Activated B cell treated with CpG ODN at 0.5 μM for 24 hours (primary cell): ENCODE results near the gene TAF6L. TPM values are rescaled to one million over a fixed set of nuclear protein-coding genes. Genes with fewer than 3 reads are reported as not detected.
A peak's percentile ranks its signal among the peaks of the same experiment; 100 is the strongest.

Experiments used
- ATAC-seq: fragments of 200-7000 bp; cut with Tn5 transposase; one replicate; pipeline ENCODE4 v1.10.0; 2021; ENCODE audit warnings: low read depth, mild to moderate bottlenecking, moderate library complexity
- CTCF ChIA-PET: fragments of 350-600 bp; sonication (Branson Sonifier 250); formaldehyde crosslinking; loops from one replicate; lab custom pipeline; 2021; ENCODE audit warnings: antibody characterized with exemption; lab: Charles Lee
- POLR2A ChIA-PET: fragments of 350-600 bp; sonication (Branson Sonifier 250); formaldehyde crosslinking; loops from one replicate; lab custom pipeline; 2021; ENCODE audit warnings: antibody characterized with exemption; lab: Charles Lee
- DNase-seq: peaks from one replicate; pipeline ENCODE4 v3.0.0; 2022
- H3K27ac Mint-ChIP-seq: one replicate; pipeline ENCODE4 v1.8.0; 2020; ENCODE audit warnings: mixed read lengths
- H3K27me3 Mint-ChIP-seq: one replicate; pipeline ENCODE4 v1.8.0; 2021; ENCODE audit warnings: mixed read lengths
- H3K36me3 Mint-ChIP-seq: one replicate; pipeline ENCODE4 v1.8.0; 2021; ENCODE audit warnings: low read depth, mixed read lengths
- H3K4me1 Mint-ChIP-seq: one replicate; pipeline ENCODE4 v1.8.0; 2021; ENCODE audit warnings: mixed read lengths
- H3K4me3 Mint-ChIP-seq: one replicate; pipeline ENCODE4 v1.8.0; 2020; ENCODE audit warnings: mild to moderate bottlenecking, mixed read lengths
- H3K9me3 Mint-ChIP-seq: one replicate; pipeline ENCODE4 v1.8.0; 2020; ENCODE audit warnings: mixed read lengths
- CTCF ChIP-seq: fragments of 200-600 bp; IDR thresholded peaks from one replicate; pipeline ENCODE4 v1.8.0; 2022; ENCODE audit warnings: antibody characterized with exemption, mild to moderate bottlenecking
- intact Hi-C: fragments of 100-400 bp; cut with micrococcal nuclease; formaldehyde crosslinking; loops from one replicate; pipeline ENCODE4 v1.15.1; 2024
- total RNA-seq: library from RNA; stranded (reverse); gene quantifications from 2 replicates; pipeline ENCODE4 v1.2.3, GENCODE V29; 2022

Gene TAF6L
- total RNA-seq, 1 donor from 2014 or later: 38.6 TPM

GRCh38 chr11:62777389-62777788, 6.2 kb downstream of the TAF6L start:
- H3K36me3 Mint-ChIP-seq: peaks cover 48% of the 10 kb centered on the region
- H3K4me3 Mint-ChIP-seq: no peak overlapping the region
- DNase-seq (no peak), ATAC-seq (no peak)
- TF ChIP-seq CTCF: no peak
- H3K27me3 Mint-ChIP-seq: no peaks in the 10 kb centered on the region
- no peak overlapping the region for H3K27ac Mint-ChIP-seq
- POLR2A ChIA-PET: interaction anchor here (1.5 to 3.9 kb wide), 3 partner anchors 9 to 63 kb away, joined by 6 to 21 read pairs (median 19); partner anchors contain the start of genes WDR74 and ZBTB3
- CTCF ChIA-PET: no interaction called here
- no peaks in the 10 kb centered on the region for H3K9me3 Mint-ChIP-seq
- intact Hi-C loops: no loop called here
- H3K4me1 Mint-ChIP-seq: peaks cover 3% of the 10 kb centered on the region

GRCh38 chr11:62778441-62778840, 7.2 kb downstream of the TAF6L start:
- ATAC-seq (no peak), DNase-seq (no peak)
- Mint-ChIP-seq H3K9me3 (no peaks in the 10 kb centered on the region), H3K4me1 (peaks cover 3% of the 10 kb centered on the region), H3K27me3 (no peaks in the 10 kb centered on the region), H3K36me3 (peaks cover 57% of the 10 kb centered on the region), H3K4me3 (no peak overlapping the region), H3K27ac (no peak overlapping the region)
- POLR2A ChIA-PET: interaction anchor here (0.6 to 0.8 kb wide), 3 partner anchors 13 to 40 kb away, joined by 3 to 5 read pairs (median 3); partner anchors contain the start of gene ZBTB3
- TF ChIP-seq CTCF: no peak
- intact Hi-C loops: no loop called here
- CTCF ChIA-PET: no interaction called here

- DNase-seq (no peak), ATAC-seq (no peak)
- H3K27me3 Mint-ChIP-seq: no peaks in the 10 kb centered on the region
- intact Hi-C loops: no loop called here
- peaks cover 11% of the 10 kb centered on the region for H3K4me1 Mint-ChIP-seq
- H3K4me3 Mint-ChIP-seq: no peak overlapping the region
- CTCF ChIA-PET: no interaction called here
- H3K27ac Mint-ChIP-seq: no peak overlapping the region
- POLR2A ChIA-PET: interaction anchor here (0.7 kb wide), 1 partner anchor 192 kb away, joined by 8 read pairs; the partner anchor contains the start of gene TUT1
- peaks cover 45% of the 10 kb centered on the region for H3K36me3 Mint-ChIP-seq
- TF ChIP-seq CTCF: no peak
- no peaks in the 10 kb centered on the region for H3K9me3 Mint-ChIP-seq
Measured at GRCh38 chr11:62782753-62783152, 11.6 kb downstream of the TAF6L start.

GRCh38 chr11:62786318-62787004, 15.3 kb downstream of the TAF6L start:
- H3K9me3 Mint-ChIP-seq: no peaks in the 10 kb centered on the region
- peaks cover 39% of the 10 kb centered on the region for H3K4me1 Mint-ChIP-seq
- ATAC-seq (peak; percentile 72), DNase-seq (peak; percentile 85)
- intact Hi-C loops: loop anchor here (1.0 to 2.0 kb wide), 12 partner anchors 15 to 122 kb away; partner anchors contain the start of genes C11orf98, CSKMT, HNRNPUL2 and NXF1
- H3K27ac Mint-ChIP-seq: peak overlapping the region; percentile 88
- ChIA-PET POLR2A (interaction anchor here (0.5 to 8.8 kb wide), 41 partner anchors 9 to 951 kb away, joined by 3 to 308 read pairs (median 6); partner anchors contain the start of genes BSCL2, C11orf98, CSKMT and EEF1G), CTCF (interaction anchor here (0.6 to 4.8 kb wide), 27 partner anchors 9 to 746 kb away, joined by 3 to 66 read pairs (median 5); partner anchors contain the start of genes C11orf98, CSKMT, GANAB and HNRNPUL2)
- peak overlapping the region; percentile 87 for H3K4me3 Mint-ChIP-seq
- peak; percentile 82 for TF ChIP-seq CTCF
- H3K27me3 Mint-ChIP-seq: no peaks in the 10 kb centered on the region
- H3K36me3 Mint-ChIP-seq: peaks cover 49% of the 10 kb centered on the region
